HEK293T (cell line): ENCODE data around the gene ITGA1.

Source experiments
- ARNT ChIP-seq: fragments of 450-650 bp; IDR thresholded peaks from 2 replicates; pipeline ENCODE4 v1.6.1; 2017; ENCODE audit warnings: mild to moderate bottlenecking
- CTBP1 ChIP-seq: fragments of 450-650 bp; IDR thresholded peaks from 2 replicates; pipeline ENCODE4 v1.6.1; 2016; ENCODE audit warnings: borderline replicate concordance
- ELF4 ChIP-seq: fragments of 450-650 bp; IDR thresholded peaks from 2 replicates; pipeline ENCODE4 v1.6.1; 2017; ENCODE audit warnings: antibody characterized with exemption
- FOXA1 ChIP-seq: fragments of 450-650 bp; IDR thresholded peaks from 2 replicates; pipeline ENCODE4 v1.6.1; 2016; ENCODE audit warnings: mild to moderate bottlenecking
- FOXM1 ChIP-seq: fragments of 450-650 bp; IDR thresholded peaks from 2 replicates; pipeline ENCODE4 v1.6.1; 2017; ENCODE audit warnings: mild to moderate bottlenecking, borderline replicate concordance
- LEF1 ChIP-seq: fragments of 450-650 bp; IDR thresholded peaks from 2 replicates; pipeline ENCODE4 v1.6.1; 2017; ENCODE audit warnings: mild to moderate bottlenecking, borderline replicate concordance
- NFRKB ChIP-seq: fragments of 450-650 bp; IDR thresholded peaks from 2 replicates; pipeline ENCODE4 v1.6.1; 2016; ENCODE audit warnings: mild to moderate bottlenecking, moderate library complexity
- PKNOX1 ChIP-seq: fragments of 450-650 bp; IDR thresholded peaks from 2 replicates; pipeline ENCODE4 v1.6.1; 2016
- SP1 ChIP-seq: fragments of 450-650 bp; IDR thresholded peaks from 2 replicates; pipeline ENCODE4 v1.6.1; 2017
- TARDBP ChIP-seq: fragments of 450-650 bp; IDR thresholded peaks from 2 replicates; pipeline ENCODE4 v1.6.1; 2016

- TF ChIP-seq CTBP1 (no peak), TARDBP (no peak), FOXA1 (no peak), FOXM1 (no peak), ELF4 (no peak), LEF1 (no peak), PKNOX1 (no peak), ARNT (no peak), NFRKB (no peak), SP1 (no peak)
Measured at GRCh38 chr5:52943808-52944207, 156.1 kb downstream of the ITGA1 start.
